SIG-M5 treated with dmso at 0.1 percent for 504 hours (cell line): ENCODE results near the gene ELOVL5.
A peak's percentile ranks its signal among the peaks of the same experiment; 100 is the strongest.
"Not testable (repeated sequence)": the region's sequence is repeated elsewhere in the genome, so short reads cannot be mapped to it uniquely, and the experiment has no call there.

ENCODE experiments used
- DNase-seq: peaks from one replicate; lab custom pipeline; 2025; ENCODE audit not compliant: unreplicated experiment; lab: John Stamatoyannopoulos, UW

ELOVL5 gene

DNA sequence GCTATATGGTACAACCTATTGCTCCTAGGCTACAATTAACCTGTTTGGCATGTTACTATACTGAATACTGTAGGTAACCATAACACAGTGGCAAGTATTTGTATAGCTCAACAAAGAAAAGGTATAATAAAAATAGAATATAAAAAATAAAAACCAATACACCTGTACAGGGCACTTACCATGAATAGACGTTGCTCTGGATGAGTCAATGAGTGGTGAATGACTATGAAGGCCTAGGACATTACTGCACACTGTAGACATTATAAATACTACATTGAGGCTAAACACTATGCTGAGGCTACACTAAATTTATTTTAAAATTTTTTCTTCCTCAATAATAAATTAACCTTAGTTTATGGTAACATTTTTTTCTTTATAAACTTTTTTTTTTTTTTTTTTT lies 18.6 kb downstream of the ELOVL5 start:
- DNase-seq, result no peak

DNA sequence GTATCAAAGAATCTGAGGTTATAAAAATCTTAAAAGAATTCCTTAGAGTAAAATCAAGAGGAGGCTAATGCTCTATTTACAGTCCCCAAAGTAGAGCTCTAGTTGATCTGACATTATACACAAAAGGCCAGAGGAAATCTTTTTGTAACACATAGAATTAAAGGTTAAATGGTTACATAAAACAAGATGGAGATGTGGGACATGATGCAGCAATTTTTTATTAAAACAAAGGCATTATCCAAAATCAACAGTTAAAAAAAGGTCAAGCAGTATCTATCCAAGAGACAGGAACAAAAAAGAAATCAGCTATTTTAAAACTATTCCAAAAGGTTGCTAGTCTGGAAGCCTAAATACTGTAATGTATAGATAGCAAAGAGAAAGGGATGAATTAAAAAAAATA lies 20.4 kb downstream of the ELOVL5 start:
- no peak for DNase-seq

DNA sequence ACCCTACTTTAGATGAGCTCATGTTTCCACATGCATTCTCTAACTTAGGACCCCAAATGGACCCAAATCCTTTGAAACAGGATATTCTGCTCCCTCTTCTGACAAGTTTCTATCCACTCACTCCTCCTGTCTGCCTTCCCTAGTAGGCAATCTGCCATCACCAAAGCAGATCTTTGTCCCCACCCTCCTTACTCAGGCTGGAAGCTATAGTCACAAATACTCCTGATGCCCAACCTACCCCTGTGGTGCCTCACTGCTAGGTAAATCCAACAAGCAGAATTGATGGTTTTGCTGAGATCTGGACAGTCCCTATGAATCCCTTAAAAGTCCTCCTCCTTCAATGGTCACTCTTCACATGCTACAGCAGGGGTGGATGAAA lies 21.7 kb downstream of the ELOVL5 start:
- no peak for DNase-seq

DNA sequence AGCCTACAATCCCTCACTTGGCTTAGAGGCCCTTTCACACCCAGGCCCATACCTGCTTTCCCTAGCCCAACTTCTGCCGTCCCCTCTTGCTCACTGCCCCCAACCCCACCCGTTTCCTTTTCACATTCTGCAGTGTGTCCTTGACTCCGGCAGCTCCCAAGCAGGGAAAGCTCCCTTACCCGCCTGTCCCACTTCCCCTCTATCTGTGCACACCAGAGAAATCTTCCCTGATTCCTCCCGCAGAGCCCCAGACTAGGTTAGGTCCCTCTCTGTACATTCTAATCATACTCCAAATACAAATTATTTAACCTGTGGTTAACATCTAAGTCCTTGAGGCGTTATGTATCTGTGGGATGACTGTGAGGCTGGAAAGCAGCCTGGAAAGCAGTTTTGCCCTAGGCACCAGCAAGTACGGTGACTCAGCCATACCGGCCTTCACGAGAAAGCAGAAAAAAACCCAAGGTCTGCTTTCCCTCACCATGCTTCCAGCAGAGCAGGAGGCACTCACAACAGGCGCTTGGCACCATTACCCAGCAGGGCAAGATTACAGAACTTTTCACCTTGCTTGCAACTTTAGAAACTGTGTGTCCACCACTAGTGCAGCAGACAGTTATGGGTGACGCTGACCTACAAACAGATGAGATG lies 22.3 kb downstream of the ELOVL5 start:
- no peak for DNase-seq

DNA sequence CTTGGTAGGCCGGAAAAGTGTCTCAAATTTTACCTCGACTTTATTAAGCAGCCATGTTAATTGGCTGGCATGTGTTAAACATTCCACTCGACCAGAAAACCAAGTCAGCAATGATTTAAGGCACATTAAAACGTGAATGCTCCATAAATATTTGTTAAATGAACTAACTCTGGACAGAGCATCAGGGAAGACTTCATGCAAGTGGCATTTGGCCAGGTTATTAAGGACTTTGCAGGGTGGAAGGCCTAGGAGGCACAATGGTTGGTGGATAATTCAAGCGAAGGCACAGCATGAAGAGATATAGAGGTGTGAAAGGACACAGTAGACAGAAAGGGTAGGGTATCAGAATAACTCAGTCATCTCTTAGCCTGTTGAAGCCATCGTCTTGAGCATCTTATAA lies 23.0 kb downstream of the ELOVL5 start:
- DNase-seq, result no peak

DNA sequence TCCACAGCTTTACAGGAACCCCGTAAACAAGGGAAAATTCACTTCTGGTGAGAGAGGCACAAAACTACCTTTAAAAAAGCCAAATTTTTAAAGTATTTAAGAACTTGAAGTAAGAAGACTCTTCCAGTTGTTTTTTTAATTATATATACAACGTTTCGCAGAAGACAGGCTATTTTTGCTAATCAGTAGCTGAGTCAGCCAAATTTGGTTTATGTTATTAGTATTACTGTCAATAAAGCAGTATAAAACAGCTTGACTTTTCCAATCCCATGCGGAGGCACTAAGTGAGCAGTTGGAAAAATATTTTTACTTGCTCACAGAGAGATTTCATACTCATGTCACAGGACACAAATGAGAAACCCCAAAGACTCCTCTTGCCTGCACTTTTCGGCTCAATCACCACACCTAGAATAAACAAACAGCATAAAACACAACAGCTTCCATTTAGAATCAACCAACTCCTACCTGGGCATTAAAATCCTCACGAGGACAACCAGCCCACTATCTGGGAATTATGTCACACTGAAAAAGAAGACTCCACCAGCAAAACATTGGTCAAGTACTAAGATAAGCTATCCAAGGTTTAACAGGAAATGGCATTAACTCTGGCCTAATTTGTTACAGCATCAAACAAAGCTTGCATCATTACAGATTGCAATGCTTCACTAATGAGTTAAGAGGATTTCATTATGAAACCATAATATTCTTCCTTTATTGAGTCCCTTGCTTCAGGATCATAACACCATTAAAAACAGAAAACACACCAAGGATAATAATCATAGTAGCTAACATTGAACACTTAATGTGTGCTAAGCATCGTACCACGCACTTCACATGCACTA lies 26.3 kb downstream of the ELOVL5 start:
- no peak for DNase-seq

DNA sequence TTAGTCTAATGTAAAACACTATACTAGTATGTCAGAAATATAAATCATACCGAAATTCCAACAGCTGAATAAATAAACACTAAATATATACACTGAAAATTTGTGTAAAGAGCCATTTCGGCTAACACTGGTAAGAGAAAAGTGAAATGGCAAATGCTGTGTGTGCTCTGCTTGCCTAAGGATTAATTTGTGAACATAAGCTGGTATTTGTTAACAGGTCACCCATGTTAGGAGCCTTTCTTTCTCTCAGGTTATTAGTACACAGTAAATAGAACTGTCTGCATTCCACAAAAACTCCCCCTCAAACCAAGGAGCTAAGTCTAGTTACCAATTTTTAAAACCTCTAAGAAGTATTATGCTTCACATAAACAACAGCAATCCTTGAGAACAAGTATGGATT lies 27.0 kb downstream of the ELOVL5 start:
- DNase-seq, result no peak

DNA sequence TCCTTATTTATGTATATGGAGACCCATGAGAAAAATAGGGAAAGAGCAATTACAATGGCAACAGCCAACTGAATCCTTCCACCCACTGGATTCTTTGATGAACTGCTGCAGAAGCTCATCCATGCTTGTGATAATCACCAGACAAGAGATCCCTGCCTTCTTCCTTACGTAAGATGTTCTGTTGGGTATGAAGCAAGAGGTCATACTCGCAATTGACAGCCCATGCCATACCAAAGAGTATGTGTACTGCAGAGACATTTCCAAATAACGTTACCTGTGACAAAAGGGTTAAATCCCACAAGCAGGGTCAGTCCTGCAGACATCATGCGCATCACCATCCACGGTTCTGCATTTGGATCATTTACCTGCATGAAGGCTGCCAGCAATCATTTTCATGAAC lies 27.8 kb downstream of the ELOVL5 start:
- DNase-seq, result peak; percentile 19

DNA sequence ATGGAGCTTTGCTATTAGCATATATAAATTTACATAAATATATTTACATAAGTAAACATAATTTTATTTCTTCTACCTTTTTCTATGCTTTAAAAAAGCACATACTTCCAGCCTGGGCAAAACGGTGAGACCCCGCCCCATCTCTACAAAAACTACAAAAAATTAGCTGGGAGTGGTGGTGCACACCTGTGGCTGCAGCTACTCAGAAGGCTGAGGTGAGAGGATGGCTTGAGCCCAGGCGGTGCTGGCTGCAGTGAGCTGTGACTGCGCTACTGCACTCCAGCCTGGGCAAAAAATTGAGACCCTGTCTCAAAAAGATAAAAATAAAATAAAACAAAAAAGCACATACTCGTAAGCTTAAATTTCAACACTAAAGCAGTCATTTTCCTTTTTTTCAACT lies 30.3 kb downstream of the ELOVL5 start:
- no peak for DNase-seq

DNA sequence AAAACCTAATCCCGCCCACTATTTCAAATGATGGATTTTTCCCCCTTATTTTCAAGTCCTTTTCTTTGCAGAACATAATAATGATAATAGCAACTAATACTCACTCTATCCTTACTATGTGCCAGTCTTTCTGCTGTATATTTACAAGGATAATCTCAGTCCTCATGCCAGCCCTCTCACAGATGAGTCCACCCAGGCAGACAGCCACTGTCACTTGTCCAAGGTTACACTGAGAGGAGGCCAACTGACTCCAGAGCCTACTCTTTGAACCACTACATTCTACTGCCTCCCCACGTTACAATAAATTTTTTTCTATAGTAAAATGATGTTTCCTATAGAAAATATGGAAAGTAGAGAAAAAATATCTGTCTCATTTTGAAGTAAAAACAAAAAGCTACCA lies 30.9 kb downstream of the ELOVL5 start:
- no peak for DNase-seq

DNA sequence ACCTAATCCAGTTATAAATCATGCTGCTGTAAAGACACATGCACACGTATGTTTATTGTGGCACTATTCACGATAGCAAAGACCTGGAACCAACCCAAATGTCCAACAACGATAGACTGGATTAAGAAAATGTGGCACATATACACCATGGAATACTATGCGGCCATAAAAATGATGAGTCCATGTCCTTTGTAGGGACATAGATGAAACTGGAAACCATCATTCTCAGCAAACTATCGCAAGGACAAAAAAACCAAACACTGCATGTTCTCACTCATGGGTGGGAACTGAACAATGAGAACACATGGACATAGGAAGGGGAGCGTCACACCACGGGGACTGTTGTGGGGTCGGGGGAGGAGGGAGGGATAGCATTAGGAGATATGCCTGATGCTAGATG lies 31.5 kb downstream of the ELOVL5 start:
- not testable (repeated sequence) for DNase-seq

DNA sequence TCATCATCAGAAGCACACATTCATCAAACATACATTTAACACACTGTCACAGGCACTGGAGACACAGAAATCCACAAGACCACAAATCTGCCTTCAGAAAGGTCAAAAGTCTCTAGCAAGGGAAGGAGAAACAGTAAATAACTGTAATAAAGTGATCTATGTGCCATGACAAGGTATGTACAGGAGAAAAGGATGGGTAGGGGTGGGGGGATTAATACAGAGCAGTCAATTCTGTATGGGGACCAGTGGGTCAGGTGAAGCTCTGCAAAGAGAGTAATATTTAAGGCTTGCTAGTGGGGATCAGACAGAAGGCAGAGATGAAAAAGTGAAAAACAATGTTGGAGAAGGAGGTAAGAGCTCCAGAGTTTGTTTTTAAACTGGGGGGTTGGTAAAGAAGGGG lies 32.6 kb downstream of the ELOVL5 start:
- no peak for DNase-seq

DNA sequence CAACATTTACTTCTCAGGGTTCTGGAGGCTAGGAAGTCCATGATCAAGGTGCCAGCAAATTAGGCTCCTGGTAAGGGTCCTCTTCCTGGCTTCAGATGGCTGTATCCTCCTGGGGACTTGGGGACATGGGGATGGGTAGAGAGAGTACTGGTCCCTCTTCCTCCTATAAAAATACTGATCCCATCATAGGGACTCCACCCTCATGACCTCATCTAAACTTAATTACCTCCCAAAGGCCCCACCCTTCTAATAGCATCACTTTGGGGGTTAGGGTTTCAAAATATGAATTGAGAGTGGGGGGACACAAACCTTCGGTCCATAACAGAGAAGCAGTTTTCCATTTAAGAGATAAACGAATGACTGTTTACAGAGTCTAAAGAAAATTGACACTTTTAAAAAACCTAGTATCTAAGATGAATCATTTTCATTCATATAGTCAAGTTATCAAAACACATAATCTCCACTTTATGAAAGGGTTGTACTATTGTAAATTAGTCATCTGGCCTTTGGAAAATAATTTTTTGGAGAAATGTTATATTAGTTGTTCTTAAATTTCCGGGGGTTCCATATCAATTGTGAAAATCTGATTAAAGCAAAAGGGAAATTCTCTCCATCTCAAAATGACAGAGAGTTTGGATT lies 33.5 kb downstream of the ELOVL5 start:
- no peak for DNase-seq

DNA sequence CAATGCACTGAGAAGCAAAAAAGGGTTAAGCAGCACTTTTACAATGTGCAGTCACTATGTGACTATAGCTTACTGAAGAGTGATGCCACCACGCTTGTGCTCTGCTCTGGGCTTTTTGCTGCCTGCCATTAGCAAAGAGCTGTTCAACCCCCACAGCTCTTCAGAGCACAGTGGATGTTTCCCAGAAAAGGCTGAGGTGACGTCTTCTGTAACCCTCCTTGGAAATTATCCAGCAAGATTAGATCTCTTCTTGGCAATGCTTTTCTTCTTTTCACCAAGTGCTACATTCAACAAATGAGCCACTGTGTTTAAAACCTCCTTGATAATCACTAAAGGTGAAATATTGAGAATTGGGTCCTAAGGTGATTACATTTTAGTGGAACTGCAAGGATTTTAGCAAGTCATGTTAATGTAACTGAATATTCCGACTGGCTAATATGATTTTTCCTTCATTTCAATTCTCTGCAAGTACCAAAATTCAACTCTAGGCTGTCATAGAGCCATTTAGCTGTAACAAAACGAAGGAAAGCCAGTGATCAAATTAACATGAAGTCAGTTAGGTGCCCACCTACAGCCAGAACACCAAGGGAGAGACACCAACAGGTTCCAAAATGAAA lies 34.9 kb downstream of the ELOVL5 start:
- DNase-seq, result no peak

DNA sequence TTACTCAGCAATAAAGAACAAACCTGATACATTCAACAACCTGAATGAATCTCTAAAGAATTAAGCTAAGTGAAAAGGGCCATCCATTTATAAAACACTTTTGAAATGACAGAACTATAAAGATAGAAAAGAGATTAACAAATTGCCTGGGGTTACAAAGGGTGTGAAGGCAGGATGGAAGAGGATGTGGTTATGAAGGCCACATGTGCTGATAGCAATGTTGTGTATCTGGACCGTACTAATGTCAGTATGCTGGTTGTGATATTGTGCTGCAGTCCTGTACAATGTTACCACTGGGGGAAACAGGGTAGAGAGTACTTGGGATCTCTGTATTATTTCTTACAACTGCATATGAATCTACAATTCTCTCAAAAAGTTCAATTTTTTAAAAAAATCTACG lies 36.4 kb downstream of the ELOVL5 start:
- DNase-seq, result no peak

DNA sequence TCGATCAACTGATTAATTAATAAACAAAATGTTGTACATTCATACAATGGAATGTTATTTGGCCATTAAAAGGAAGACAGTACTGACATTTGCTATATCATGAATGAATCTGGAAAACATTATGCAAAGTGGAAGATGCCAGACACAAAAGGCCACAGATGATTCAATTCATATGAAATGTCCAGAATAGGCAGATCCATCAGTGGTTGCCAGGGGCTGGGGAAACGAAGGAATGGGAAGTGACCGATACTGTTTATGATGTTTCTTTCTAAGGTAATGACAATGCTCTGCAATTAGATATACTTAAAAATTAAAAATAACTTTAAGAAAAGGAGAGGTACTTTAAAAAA lies 37.2 kb downstream of the ELOVL5 start:
- DNase-seq, result no peak

DNA sequence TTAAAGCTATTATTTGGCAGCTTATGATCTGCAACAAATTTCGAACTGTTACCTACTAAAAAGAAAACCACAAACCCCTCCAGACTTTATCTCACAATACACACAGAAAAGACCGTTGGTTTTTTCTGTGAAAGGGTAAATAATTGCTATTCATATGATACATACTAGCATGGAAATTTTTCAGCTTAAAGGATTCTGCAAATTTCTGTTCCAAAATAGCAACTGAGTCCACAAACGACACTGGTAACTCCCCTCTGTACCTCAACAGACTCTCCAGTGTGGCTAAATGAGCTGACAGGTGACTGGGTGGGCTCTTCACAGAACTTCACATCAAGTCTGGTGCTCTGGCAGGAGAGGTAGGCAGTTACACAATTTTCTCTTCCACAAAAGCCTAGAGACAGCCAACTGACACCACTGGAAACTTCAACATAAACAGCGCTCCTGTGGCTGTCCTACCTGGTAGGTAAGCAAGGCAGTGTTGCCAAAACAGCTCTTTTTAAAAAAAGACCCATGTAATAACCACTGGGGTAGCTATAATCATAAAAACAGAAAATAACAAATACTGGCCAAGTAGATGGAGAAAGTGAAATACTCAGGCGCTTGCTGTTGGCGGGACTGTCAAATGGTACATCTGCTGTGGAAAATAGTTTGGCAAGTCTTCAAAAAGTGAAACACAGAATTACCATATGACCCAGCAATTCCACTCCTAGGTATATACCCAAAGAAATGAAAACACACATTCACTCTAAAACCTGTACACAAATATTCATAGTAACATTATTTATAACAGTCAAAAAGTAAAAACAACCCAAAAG lies 37.8 kb downstream of the ELOVL5 start:
- no peak for DNase-seq

DNA sequence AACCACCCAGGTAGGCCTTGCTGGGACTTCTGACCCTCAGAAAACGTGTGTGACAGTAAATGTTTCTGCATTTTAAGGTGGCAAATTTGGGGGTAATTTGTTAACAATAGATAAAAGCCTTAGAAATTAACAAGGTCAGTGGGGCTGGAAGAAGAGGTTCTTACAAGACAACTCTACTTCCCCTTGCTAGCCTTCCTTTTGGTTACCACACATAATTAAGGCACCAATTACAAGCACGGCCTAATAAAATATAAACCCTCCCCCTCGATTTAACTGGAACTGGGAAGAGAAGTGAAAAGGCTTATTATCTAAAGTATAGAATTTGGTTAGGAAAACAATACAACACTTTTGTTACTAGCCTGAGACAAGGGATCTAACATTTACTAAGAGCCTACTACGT lies 38.8 kb downstream of the ELOVL5 start:
- no peak for DNase-seq

DNA sequence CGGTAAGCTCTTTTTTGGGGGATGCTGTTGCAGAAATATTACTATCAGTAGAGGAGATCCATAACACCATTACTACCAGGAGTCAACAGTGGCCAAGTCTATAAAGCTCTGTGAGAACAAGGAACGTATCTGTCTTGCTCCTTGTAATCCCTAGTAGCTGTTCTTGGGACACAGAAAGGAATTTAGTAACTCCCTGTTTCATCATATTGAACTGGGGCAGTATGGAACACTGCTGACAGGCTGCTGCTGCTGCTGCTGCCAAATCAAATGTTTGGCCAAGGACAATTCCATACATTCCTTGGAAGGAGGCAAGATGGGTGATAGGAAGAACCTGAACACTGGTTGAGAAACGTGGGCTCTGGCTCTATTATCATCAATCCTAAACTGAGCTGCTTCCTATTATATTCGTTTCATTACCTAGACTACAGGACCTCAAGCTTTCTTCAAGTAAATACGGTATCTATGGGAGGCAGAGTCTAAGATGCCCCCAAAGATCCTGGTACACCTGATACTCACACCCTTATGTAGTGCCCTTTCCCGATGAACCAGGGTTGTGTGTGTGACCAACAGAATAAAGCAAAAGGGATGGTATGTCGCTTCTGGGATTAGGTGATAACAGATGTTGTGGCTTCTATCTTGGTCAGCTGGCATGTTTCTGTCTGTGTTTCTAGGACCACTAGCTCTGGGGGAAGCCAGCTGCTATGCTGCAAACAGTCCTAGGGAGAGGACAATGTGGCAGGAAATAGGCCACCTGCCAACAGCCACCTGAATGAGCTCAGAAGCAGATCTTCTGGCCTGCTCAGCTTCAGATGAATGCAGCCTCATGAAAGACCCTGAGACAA lies 39.5 kb downstream of the ELOVL5 start:
- DNase-seq, result no peak

DNA sequence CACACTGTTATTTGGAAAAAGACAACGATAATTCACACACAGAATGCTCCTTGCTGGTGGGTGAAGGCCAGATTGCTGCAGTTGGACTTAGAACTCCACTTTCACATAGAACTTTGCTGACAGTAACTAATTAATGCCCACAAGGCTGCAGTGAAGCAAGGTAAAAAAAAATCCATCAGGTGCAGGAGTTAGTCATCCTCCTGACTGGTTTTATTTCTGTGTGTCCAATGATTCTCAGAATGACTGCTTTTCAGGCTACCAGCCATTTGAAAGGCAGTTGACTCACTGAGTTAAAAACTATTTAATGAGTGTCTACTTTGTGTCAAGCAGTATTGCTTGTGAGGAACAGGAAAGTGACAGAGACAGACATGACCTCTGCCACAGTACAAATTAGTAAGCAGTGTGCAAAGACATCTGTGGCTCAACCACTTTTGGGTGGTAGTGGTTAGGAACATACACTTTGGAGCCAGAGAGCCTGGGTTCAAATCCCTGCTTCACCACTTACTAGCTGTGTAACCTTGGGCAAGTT lies 41.9 kb downstream of the ELOVL5 start:
- DNase-seq, result no peak
